Measurements from ENCODE around the gene LYPLAL1. TPM values are rescaled to one million over a fixed set of nuclear protein-coding genes. Genes with fewer than 3 reads are reported as not detected.
"Not testable (repeated sequence)": the region's sequence is repeated elsewhere in the genome, so short reads cannot be mapped to it uniquely, and the experiment has no call there.

LYPLAL1 gene
- polyA plus RNA-seq, 4 donors, result 33.1 to 59.8 (median 53.3) TPM

- no peak for DNase-seq (ENCODE audit: low read depth in 4 of 4, low spot score in 3 of 4)
These were observed 35.9 kb downstream of the LYPLAL1 start for GRCh38 chr1:219209578-219209977.

- no peak for DNase-seq (ENCODE audit: low read depth in 4 of 4, low spot score in 3 of 4)
These were observed 36.4 kb downstream of the LYPLAL1 start for GRCh38 chr1:219210067-219210466.

- DNase-seq (ENCODE audit: low read depth in 4 of 4, low spot score in 3 of 4), result no peak
These were observed 41.8 kb downstream of the LYPLAL1 start for GRCh38 chr1:219215477-219215876.

GRCh38 chr1:219220945-219221344 is 47.3 kb downstream of the LYPLAL1 start:
- DNase-seq (ENCODE audit: low read depth in 4 of 4, low spot score in 3 of 4), result no peak

GRCh38 chr1:219223496-219223895 is 49.8 kb downstream of the LYPLAL1 start:
- no peak for DNase-seq (ENCODE audit: low read depth in 4 of 4, low spot score in 3 of 4)

GRCh38 chr1:219226196-219226595 is 52.5 kb downstream of the LYPLAL1 start:
- no peak for DNase-seq (ENCODE audit: low read depth in 4 of 4, low spot score in 3 of 4)

GRCh38 chr1:219227360-219228057 is 53.8 kb downstream of the LYPLAL1 start:
- DNase-seq (ENCODE audit: low read depth in 4 of 4, low spot score in 3 of 4), result no peak

- DNase-seq (ENCODE audit: low read depth in 4 of 4, low spot score in 3 of 4), result no peak
These were observed 54.4 kb downstream of the LYPLAL1 start for GRCh38 chr1:219228058-219228419.

- no peak for DNase-seq (ENCODE audit: low read depth in 4 of 4, low spot score in 3 of 4)
These were observed 59.2 kb downstream of the LYPLAL1 start for GRCh38 chr1:219232890-219233289.

GRCh38 chr1:219235903-219236481 is 62.3 kb downstream of the LYPLAL1 start:
- DNase-seq (ENCODE audit: low read depth in 4 of 4, low spot score in 3 of 4), result no peak

- DNase-seq (ENCODE audit: low read depth in 4 of 4, low spot score in 3 of 4), result no peak
These were observed 63.4 kb downstream of the LYPLAL1 start for GRCh38 chr1:219236933-219237610.

GRCh38 chr1:219239518-219239917 is 65.8 kb downstream of the LYPLAL1 start:
- no peak for DNase-seq (ENCODE audit: low read depth in 4 of 4, low spot score in 3 of 4)

GRCh38 chr1:219244864-219245263 is 71.2 kb downstream of the LYPLAL1 start:
- no peak for DNase-seq (ENCODE audit: low read depth in 4 of 4, low spot score in 3 of 4)

- no peak for DNase-seq (ENCODE audit: low read depth in 4 of 4, low spot score in 3 of 4)
These were observed 73.8 kb downstream of the LYPLAL1 start for GRCh38 chr1:219247441-219247840.

GRCh38 chr1:219250468-219250867 is 76.8 kb downstream of the LYPLAL1 start:
- not testable (repeated sequence) for DNase-seq (ENCODE audit: low read depth in 4 of 4, low spot score in 3 of 4)

GRCh38 chr1:219257751-219258150 is 84.1 kb downstream of the LYPLAL1 start:
- no peak for DNase-seq (ENCODE audit: low read depth in 4 of 4, low spot score in 3 of 4)

GRCh38 chr1:219261454-219261853 is 87.8 kb downstream of the LYPLAL1 start:
- DNase-seq (ENCODE audit: low read depth in 4 of 4, low spot score in 3 of 4), result no peak
